ENCODE data around the gene TM9SF4.

DNA sequence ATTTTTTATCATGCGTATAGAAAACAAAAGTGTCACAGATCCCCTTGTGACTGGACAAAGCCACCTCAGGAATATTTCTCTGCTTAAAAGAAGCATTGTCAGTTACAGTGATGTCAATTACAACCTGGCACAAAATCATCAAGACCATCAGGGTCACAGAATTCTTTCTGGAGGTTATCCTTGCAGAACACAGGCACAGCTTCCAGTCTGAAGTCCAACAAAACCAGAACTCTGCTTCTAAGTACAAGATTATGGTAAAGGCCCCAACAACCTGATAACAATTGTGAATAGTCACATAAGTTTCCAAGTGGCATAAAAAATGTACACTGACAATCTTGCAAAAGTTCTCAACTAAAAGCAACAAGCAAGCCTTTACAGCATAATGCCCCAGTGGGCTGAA, 77.0 kb downstream of the TM9SF4 start:
- TF ChIP-seq EZH2phosphoT487 (IDR thresholded peaks at IDR 0.05; ENCODE audit: insufficient read depth, low read depth) (no peak), EZH2 (IDR thresholded peaks at IDR 0.05; ENCODE audit: insufficient read depth, poor library complexity, severe bottlenecking) (no peak)
